Ishikawa (cell line): Measurements from ENCODE around the gene CHST15.

Source experiments
- CEBPB ChIP-seq: IDR thresholded peaks from 2 replicates; pipeline ENCODE4 v1.6.1; 2012
- CREB1 ChIP-seq: IDR thresholded peaks from 2 replicates; pipeline ENCODE4 v1.6.1; 2012; ENCODE audit warnings: low read depth
- EGR1 ChIP-seq: IDR thresholded peaks from 2 replicates; pipeline ENCODE4 v1.6.1; 2012
- EP300 ChIP-seq: IDR thresholded peaks from 2 replicates; pipeline ENCODE4 v1.6.1; 2012; ENCODE audit warnings: borderline replicate concordance
- FOXM1 ChIP-seq: IDR thresholded peaks from 2 replicates; pipeline ENCODE4 v1.6.1; 2012; ENCODE audit warnings: low read depth, borderline replicate concordance
- MAX ChIP-seq: IDR thresholded peaks from 2 replicates; pipeline ENCODE4 v1.6.1; 2012
- NFIC ChIP-seq: IDR thresholded peaks from 2 replicates; pipeline ENCODE4 v1.6.1; 2012
- RAD21 ChIP-seq: IDR thresholded peaks from 2 replicates; pipeline ENCODE4 v1.6.1; 2012; ENCODE audit warnings: low read depth
- REST ChIP-seq: IDR thresholded peaks from 2 replicates; pipeline ENCODE4 v1.6.1; 2012; ENCODE audit warnings: low read depth, mild to moderate bottlenecking
- TAF1 ChIP-seq: IDR thresholded peaks from 2 replicates; pipeline ENCODE4 v1.6.1; 2012; ENCODE audit warnings: low read depth, mild to moderate bottlenecking
- TEAD4 ChIP-seq: IDR thresholded peaks from 2 replicates; pipeline ENCODE4 v1.6.1; 2012
- USF1 ChIP-seq: IDR thresholded peaks from 2 replicates; pipeline ENCODE4 v1.6.1; 2012
- YY1 ChIP-seq: IDR thresholded peaks from 2 replicates; pipeline ENCODE4 v1.6.1; 2012; ENCODE audit warnings: low read depth
- ZBTB7A ChIP-seq: IDR thresholded peaks from 2 replicates; pipeline ENCODE4 v1.6.1; 2012; ENCODE audit warnings: low read depth

GRCh38 chr10:124130198-124130900 lies 37.0 kb upstream of the CHST15 start:
- no peak for TF ChIP-seq MAX
- TF ChIP-seq YY1: no peak
- no peak for TF ChIP-seq TAF1
- TF ChIP-seq REST: no peak
- no peak for TF ChIP-seq EP300
- TF ChIP-seq CREB1: no peak
- no peak for TF ChIP-seq FOXM1
- TF ChIP-seq CEBPB: no peak
- TF ChIP-seq RAD21: no peak
- TF ChIP-seq USF1: no peak
- no peak for TF ChIP-seq EGR1
- no peak for TF ChIP-seq ZBTB7A
- TF ChIP-seq TEAD4: no peak
- TF ChIP-seq NFIC: no peak
